Measurements from ENCODE around the gene ATP5ME. TPM values are rescaled to one million over a fixed set of nuclear protein-coding genes. Genes with fewer than 3 reads are reported as not detected.

The ATP5ME gene
- polyA plus RNA-seq, 4 donors: 447 to 1,305 (median 893) TPM

GRCh38 chr4:623914-624566, 50.0 kb downstream of the ATP5ME start:
- Histone ChIP-seq H3K36me3 (ENCODE audit: control insufficient read depth in 3 of 3, insufficient read depth in 2 of 3, low read depth in 1 of 3, low read length in 3 of 3) (no peaks in the 10 kb centered on the region), H3K4me3 (ENCODE audit: low read depth in 1 of 3, low read length in 3 of 3) (no peak overlapping the region), H3K27ac (ENCODE audit: low read depth in 1 of 3, low read length in 2 of 3) (no peak overlapping the region), H3K9me3 (ENCODE audit: control insufficient read depth in 2 of 2, insufficient read depth in 1 of 2, low read depth in 1 of 2, low read length in 1 of 2) (no peaks in the 10 kb centered on the region), H3K27me3 (ENCODE audit: control insufficient read depth in 3 of 3, insufficient read depth in 3 of 3, low read length in 3 of 3) (peaks cover 0 to 2% (median 0%) of the 10 kb centered on the region in 3 donors), H3K4me1 (ENCODE audit: control insufficient read depth in 3 of 3, insufficient read depth in 2 of 3, low read depth in 1 of 3, low read length in 2 of 3) (no peaks in the 10 kb centered on the region)
- FAIRE-seq (no peak), DNase-seq (no peak)
- 56 to 65% (median 64%) methylated on average over 28 to 29 of the region's 29 CpGs for WGBS, 3 donors

- Histone ChIP-seq H3K4me1 (ENCODE audit: control insufficient read depth in 3 of 3, insufficient read depth in 2 of 3, low read depth in 1 of 3, low read length in 2 of 3) (no peaks in the 10 kb centered on the region), H3K27me3 (ENCODE audit: control insufficient read depth in 3 of 3, insufficient read depth in 3 of 3, low read length in 3 of 3) (peaks cover 0 to 2% (median 0%) of the 10 kb centered on the region in 3 donors), H3K9me3 (ENCODE audit: control insufficient read depth in 2 of 2, insufficient read depth in 1 of 2, low read depth in 1 of 2, low read length in 1 of 2) (no peaks in the 10 kb centered on the region), H3K36me3 (ENCODE audit: control insufficient read depth in 3 of 3, insufficient read depth in 2 of 3, low read depth in 1 of 3, low read length in 3 of 3) (no peaks in the 10 kb centered on the region), H3K27ac (ENCODE audit: low read depth in 1 of 3, low read length in 2 of 3) (no peak overlapping the region), H3K4me3 (ENCODE audit: low read depth in 1 of 3, low read length in 3 of 3) (no peak overlapping the region)
- WGBS, 3 donors: 72 to 76% (median 76%) methylated on average over 22 to 24 of the region's 24 CpGs
- no peak for FAIRE-seq
- no peak for DNase-seq
These were observed 50.8 kb downstream of the ATP5ME start for GRCh38 chr4:622996-623913.

Other genes with a start within 250 kb of the ATP5ME start
- 10 to 100 TPM in 1 of 4 donors, 1 to 10 TPM in 3; 6.5 to 36.8 (median 8.7) TPM for gene ZNF721, start 175.1 kb downstream of the ATP5ME start, polyA plus RNA-seq
- 10 to 100 TPM; 26.3 to 50.0 (median 39.1) TPM for gene PIGG, start 175.1 kb downstream of the ATP5ME start, polyA plus RNA-seq
- under 1 TPM in 2 of 4 donors, not detected in 2; 0.04 to 0.22 TPM for gene TMEM271, start 98.0 kb downstream of the ATP5ME start, polyA plus RNA-seq
- 10 to 100 TPM in 1 of 4 donors, 1 to 10 TPM in 1, not detected in 2; 1.8 to 35.2 TPM for gene PDE6B, start 48.7 kb downstream of the ATP5ME start, polyA plus RNA-seq
- 100 to 1,000 TPM in 2 of 4 donors, 10 to 100 TPM in 2; 36.1 to 316 (median 159) TPM for gene MYL5, start 266 bp upstream of the ATP5ME start, polyA plus RNA-seq
- 1 to 10 TPM; 3.4 to 7.8 (median 4.6) TPM for gene SLC49A3, start 14.9 kb upstream of the ATP5ME start, polyA plus RNA-seq
- gene PCGF3, start 31.6 kb upstream of the ATP5ME start, polyA plus RNA-seq: 10 to 100 TPM; 27.3 to 71.6 (median 55.3) TPM
- 1 to 10 TPM in 2 of 4 donors, not detected in 2; 1.4 to 2.6 TPM for gene CPLX1, start 151.9 kb upstream of the ATP5ME start, polyA plus RNA-seq